ACC112 (cell line): ENCODE measurements around the gene MAD1L1.

Source experiments
- H2AFZ ChIP-seq: fragments of 200-600 bp; sonication (generic); one replicate; pipeline ENCODE4 v1.6.0; 2017; ENCODE audit warnings: antibody characterized with exemption, low read length; ENCODE audit not compliant: unreplicated experiment
- H3K27ac ChIP-seq: fragments of 200-600 bp; sonication (generic); 2 replicates; pipeline ENCODE4 v1.5.1; 2014; ENCODE audit warnings: low read depth, mild to moderate bottlenecking, antibody characterized with exemption, low read length, moderate library complexity
- H3K27me3 ChIP-seq: fragments of 200-600 bp; sonication (generic); 2 replicates; pipeline ENCODE4 v1.6.1; 2014; ENCODE audit warnings: mild to moderate bottlenecking, antibody characterized with exemption, low read length, moderate library complexity, mixed read lengths; ENCODE audit not compliant: insufficient read depth
- H3K36me3 ChIP-seq: fragments of 200-600 bp; sonication (generic); 2 replicates; pipeline ENCODE4 v1.6.1; 2016; ENCODE audit warnings: mild to moderate bottlenecking, antibody characterized with exemption, low read length, moderate library complexity, mixed read lengths; ENCODE audit not compliant: insufficient read depth
- H3K4me1 ChIP-seq: fragments of 200-600 bp; sonication (generic); one replicate; pipeline ENCODE4 v1.6.1; 2016; ENCODE audit warnings: low read length, mixed read lengths; ENCODE audit not compliant: insufficient read depth, unreplicated experiment, control insufficient read depth
- H3K4me3 ChIP-seq: fragments of 200-600 bp; sonication (generic); 2 replicates; pipeline ENCODE4 v1.5.1; 2014; ENCODE audit warnings: mild to moderate bottlenecking, low read depth, low read length
- H3K79me2 ChIP-seq: fragments of 200-600 bp; sonication (generic); one replicate; pipeline ENCODE4 v1.6.0; 2016; ENCODE audit warnings: low read length; ENCODE audit not compliant: control insufficient read depth, unreplicated experiment, insufficient read depth

MAD1L1 gene

DNA sequence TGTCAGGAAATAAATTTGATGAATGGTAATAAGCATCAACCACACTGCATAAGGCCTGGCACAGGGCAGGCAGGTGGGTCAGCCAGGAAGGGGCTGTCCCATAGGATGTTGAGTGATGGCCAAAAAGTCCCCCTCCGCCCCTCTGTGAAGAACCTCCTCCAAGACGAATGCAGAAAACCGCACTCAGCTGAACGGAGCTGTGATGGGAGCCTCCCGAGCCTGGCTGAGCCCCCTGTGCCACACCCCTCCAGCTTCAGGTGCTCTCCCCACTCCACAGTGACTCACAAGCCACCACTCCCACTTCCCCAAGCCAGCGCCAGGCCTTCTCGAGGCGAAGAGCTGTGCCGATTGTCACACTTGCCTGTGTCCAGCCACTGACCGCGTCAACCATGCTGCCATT, 184.2 kb downstream of the MAD1L1 start:
- no peak overlapping the region for H3K4me3 ChIP-seq
- no peaks in the 10 kb centered on the region for H3K27me3 ChIP-seq
- no peaks in the 10 kb centered on the region; the same call in 1 of the 2 replicates for H3K36me3 ChIP-seq
- no peak overlapping the region for H3K27ac ChIP-seq
- H3K4me1 ChIP-seq = no peaks in the 10 kb centered on the region
- no peak overlapping the region for H2AFZ ChIP-seq
- no peaks in the 10 kb centered on the region for H3K79me2 ChIP-seq

DNA sequence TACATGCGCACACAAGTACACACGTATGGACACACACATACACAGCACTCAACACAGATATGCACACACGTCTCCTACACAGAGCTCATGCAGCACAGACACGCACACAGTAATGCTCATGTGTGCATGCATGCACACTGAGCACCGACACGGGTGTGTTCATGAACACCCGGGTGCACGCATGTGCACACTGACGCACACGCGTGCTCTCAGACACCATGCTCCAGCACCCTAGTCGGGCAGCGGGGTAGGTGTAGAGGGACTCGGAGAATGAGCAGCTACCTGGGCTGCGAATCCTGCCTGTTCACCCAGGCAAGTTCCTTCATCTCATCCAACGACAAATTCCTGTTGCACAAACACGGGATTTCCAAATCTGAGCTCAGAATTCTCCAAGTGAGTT, 184.7 kb downstream of the MAD1L1 start:
- Histone ChIP-seq H3K36me3 (no peaks in the 10 kb centered on the region; the same call in 1 of the 2 replicates), H3K4me1 (no peaks in the 10 kb centered on the region), H3K79me2 (no peaks in the 10 kb centered on the region), H3K4me3 (no peak overlapping the region), H2AFZ (no peak overlapping the region), H3K27me3 (no peaks in the 10 kb centered on the region), H3K27ac (no peak overlapping the region)

DNA sequence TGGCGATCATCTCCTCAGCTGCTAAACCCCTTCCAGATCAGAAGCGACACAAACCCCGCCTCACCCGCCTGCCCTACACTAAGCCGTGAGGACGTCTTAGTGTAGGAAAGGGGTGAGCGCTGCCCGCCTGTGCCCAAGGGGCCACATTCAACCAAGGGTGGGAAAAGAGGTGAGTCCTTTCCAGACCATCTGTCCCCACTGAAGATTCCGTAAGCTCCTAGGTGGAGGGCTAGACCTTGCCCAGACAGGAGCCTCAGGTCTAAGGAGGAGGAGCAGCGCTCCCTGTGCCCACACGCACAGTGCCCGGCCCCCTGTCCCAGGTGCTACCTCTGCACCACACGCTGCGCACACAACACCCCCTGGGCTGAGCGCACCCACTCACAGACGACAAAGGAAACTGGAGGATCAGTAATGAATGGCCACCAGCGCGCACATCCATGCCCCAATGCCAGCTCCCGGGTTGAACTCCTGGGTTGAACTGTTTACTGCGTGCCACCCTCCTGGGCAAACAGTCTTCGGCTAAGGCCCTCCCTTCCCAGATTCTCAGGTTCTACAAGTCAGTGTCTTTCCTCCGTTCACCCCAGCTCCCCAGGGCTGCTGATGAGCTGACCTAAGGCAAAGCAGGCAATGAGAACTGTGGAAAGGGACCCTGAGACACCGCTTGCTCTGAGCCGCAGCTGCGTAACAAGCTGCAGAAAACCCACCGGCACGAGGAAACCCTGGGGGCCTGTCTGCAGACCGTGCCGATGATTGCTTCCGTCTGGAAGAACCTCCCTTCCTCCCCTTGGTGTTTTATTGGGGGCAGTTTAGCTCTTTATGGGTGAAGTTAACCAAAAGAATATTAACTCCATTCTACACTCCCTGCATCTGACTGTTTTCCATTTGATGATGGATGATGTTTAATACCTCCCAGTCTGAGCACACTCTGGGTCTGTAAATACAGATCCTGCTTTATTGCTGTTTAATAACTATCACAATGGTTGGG, 185.9 kb downstream of the MAD1L1 start:
- no peaks in the 10 kb centered on the region for H3K4me1 ChIP-seq
- no peak overlapping the region for H3K4me3 ChIP-seq
- no peak overlapping the region for H2AFZ ChIP-seq
- no peaks in the 10 kb centered on the region for H3K79me2 ChIP-seq
- H3K27ac ChIP-seq = no peak overlapping the region
- no peaks in the 10 kb centered on the region for H3K27me3 ChIP-seq
- H3K36me3 ChIP-seq = peaks cover 4% of the 10 kb centered on the region; the same call in 1 of the 2 replicates

DNA sequence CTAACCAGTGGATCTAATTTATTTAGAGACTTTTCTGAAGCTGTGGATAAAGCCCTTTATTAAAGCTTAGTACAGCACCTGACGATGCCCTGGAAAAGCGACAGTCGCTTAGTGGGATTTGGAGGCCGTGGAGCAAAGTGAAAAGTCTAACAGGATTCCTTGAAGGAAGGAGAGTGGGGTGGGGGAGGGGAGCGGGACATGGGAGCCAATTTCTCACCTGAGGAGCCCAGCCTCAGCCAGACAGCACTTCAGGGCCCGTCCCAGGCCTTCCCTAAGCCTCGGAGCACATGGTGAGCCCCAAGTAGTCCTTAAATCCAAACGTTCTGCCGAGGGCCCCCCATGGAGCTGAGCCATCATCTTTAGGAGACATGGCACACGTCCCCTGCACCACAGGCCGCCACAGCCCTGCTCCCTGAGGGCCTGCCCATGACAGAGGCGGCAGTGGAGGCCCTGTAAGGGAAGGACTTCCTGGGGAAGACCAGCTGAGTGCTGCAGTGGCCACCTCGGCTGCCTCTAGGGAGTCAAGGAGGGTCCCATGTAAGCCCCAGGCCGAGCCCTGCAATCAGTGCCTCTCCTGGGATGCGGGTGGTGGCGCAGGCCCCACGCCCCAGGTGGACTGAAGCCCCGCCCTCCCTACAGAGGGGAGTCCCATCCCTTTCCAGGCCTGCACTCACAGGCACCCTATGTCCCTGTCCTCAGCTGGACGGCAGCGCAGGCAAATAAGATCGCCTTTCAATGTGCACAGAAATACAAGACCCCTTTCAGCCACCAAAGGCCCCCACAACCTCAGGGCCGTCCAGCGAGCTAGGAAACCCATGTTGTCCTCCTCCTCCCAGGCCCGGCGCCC, 187.0 kb downstream of the MAD1L1 start:
- no peaks in the 10 kb centered on the region for H3K79me2 ChIP-seq

DNA sequence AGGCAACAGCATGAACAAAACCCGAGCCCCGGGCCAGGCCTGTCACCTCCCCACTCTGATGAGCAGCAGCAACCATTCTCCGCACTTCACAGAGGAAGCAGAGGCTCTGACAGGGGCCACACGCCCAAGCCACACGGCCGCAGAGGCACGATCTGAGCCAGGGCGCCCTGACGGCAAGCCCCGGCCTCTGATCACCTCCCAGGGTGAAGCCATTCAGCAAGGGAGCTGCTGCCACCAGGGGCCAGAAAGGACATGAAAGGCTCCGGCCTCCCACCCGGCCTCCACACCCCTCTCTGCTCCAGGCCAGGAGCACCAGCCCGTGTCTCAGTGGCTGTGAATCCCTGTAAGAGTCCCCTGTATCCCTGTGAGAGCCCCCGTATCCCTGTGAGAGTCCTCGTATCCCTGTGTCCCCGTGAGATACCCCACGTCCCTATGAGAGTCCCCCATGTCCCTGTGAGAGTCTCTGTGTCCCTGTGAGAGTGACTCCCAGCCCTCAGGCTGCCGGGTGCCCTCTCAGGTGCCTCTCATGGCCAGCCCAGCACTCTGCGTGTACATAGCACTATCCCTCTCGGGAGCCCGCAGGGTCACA, 187.8 kb downstream of the MAD1L1 start:
- Histone ChIP-seq H2AFZ (no peak overlapping the region), H3K4me1 (no peaks in the 10 kb centered on the region), H3K36me3 (peaks cover 4% of the 10 kb centered on the region; the same call in 1 of the 2 replicates), H3K79me2 (no peaks in the 10 kb centered on the region), H3K27ac (no peak overlapping the region), H3K27me3 (no peaks in the 10 kb centered on the region), H3K4me3 (no peak overlapping the region)

More for the DNA sequence above, 187.0 kb downstream of the MAD1L1 start:
- Histone ChIP-seq H3K4me1 (no peaks in the 10 kb centered on the region), H3K36me3 (peaks cover 4% of the 10 kb centered on the region; the same call in 1 of the 2 replicates), H3K27me3 (no peaks in the 10 kb centered on the region), H2AFZ (no peak overlapping the region), H3K4me3 (no peak overlapping the region), H3K27ac (no peak overlapping the region)

DNA sequence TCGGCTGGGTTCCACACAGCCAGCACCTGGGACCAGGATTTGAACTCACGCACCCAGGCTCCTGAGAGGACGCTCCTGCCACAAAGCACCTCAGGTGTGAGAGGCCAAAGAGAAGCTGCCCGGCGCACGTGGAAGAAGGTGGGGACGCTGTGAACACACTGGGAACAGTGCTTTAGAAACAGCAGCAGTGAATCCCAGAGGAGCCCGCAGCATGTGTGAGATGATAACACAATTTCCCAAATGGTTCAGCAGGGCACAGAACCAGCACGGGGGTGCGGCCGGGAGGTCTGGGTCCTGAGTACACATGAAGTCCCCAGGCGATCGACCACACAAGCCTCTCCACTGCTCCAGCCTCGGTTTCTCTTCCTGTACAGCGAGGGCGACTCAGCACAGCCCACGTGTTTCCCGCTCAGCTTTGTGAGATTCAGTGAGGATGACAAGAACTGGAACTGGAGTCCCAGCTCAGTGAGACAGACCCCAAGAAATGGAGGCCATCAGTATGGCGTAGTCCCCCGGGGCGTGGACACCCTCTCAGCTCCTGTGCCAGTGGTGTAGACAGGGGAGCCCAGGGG, 188.3 kb downstream of the MAD1L1 start:
- Histone ChIP-seq H3K36me3 (peaks cover 4% of the 10 kb centered on the region; the same call in 1 of the 2 replicates), H3K4me3 (no peak overlapping the region), H3K27ac (no peak overlapping the region), H3K4me1 (no peaks in the 10 kb centered on the region), H3K79me2 (no peaks in the 10 kb centered on the region), H3K27me3 (no peaks in the 10 kb centered on the region), H2AFZ (no peak overlapping the region)

DNA sequence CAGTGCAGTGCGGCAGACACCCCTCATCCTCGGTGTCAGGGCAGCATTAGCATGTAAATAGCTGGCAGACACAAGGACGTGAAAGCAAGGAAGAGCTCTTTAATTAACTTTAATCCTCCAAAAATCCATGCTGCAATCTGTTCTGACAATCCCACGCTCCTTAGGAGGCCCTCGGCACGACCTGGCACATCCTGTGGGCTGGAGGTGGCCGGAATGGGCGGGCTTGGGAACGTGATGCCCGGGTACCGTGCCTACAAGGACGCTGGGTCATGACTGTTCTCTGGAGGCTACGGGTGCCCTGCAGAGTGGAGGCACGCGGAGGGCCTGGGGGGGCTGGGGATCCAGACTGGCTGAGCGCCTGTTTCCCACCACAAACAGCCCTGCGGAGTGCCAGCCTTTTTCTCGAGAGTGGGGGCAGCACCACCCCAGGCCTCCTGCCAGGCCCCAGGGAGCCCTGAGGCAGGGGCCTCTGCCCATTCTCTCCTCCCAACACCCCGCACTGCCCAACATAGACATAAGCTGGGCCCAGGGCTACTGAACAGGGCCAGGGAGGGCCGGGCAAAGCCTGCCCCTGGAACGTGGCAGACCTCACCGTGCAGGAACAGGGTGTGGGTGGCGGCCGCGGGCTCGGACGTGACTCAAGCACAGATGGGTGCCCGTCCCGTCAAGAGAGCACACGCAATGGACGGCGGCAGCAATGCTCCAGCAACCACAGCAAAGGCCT, 189.3 kb downstream of the MAD1L1 start:
- Histone ChIP-seq H3K79me2 (no peaks in the 10 kb centered on the region), H3K36me3 (peaks cover 4% of the 10 kb centered on the region; the same call in 1 of the 2 replicates), H3K4me1 (no peaks in the 10 kb centered on the region), H3K4me3 (no peak overlapping the region), H2AFZ (no peak overlapping the region), H3K27ac (no peak overlapping the region), H3K27me3 (no peaks in the 10 kb centered on the region)

DNA sequence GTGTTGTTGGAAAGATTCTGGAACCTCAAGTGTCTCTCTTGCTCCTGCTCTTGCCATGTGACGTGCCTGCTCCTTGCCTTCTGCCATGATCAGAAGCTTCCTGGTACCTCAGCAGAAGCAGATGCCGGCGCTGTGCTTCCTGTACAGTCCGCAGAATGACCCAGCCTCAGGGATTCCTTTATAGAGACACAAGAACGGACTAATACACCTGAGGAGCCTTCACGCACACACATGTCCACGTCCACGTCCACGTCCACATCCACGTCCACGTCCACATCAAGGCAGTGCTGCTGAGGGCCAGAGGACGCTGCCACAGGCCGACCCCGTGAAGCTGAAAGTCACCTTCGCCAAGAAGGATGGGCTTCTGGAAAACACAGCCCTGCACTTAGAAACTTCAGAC, 190.1 kb downstream of the MAD1L1 start:
- H2AFZ ChIP-seq = no peak overlapping the region
- no peaks in the 10 kb centered on the region for H3K27me3 ChIP-seq
- no peaks in the 10 kb centered on the region for H3K4me1 ChIP-seq
- no peak overlapping the region for H3K27ac ChIP-seq
- peaks cover 4% of the 10 kb centered on the region; the same call in 1 of the 2 replicates for H3K36me3 ChIP-seq
- no peak overlapping the region for H3K4me3 ChIP-seq
- no peaks in the 10 kb centered on the region for H3K79me2 ChIP-seq

DNA sequence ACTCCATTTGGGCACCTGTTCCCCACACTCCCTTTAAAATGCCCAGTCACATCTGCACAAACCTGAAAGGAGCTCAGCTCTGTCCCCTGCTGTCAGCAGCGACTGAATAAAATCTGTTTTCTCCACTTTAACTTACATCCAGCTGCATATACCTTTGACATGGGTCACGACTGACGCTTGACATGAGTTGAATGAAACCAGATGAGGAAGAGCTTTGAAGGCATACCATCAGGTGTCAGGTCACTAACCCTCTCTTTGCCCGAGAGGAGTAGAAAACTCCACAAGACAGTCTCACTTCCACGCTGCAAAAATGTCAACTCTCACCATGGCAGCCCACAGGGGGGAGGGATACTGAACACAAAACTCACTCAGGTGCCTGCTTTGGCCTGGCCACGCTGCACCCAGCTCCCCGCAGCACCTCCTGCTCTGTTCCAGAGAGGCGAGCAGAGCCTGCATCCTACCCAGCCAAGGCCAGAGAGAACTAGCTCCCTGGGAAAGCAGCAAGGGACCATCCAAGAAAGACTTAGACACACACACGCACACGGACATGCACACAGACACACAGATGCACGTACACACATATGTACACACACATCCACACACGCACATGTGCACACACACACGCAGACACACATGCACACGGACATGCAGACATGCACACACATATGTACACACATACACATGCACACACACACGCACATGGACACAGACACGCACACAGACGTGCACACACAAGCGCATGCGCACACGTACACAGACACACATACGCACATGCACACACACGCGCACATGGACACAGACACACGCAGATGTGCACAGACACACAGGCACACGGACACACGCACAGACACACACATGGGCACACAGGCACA, 191.0 kb downstream of the MAD1L1 start:
- Histone ChIP-seq H2AFZ (no peak overlapping the region), H3K79me2 (no peaks in the 10 kb centered on the region), H3K36me3 (peaks cover 4% of the 10 kb centered on the region; the same call in 1 of the 2 replicates), H3K27ac (no peak overlapping the region), H3K27me3 (no peaks in the 10 kb centered on the region), H3K4me1 (peaks cover 4% of the 10 kb centered on the region), H3K4me3 (no peak overlapping the region)
